ENCODE results near the gene ARL4A. TPM values are rescaled to one million over a fixed set of nuclear protein-coding genes. Genes with fewer than 3 reads are reported as not detected.

The ARL4A gene
- total RNA-seq, 2 experiments from 2014 or later, result 72.5 to 75.9 TPM

DNA sequence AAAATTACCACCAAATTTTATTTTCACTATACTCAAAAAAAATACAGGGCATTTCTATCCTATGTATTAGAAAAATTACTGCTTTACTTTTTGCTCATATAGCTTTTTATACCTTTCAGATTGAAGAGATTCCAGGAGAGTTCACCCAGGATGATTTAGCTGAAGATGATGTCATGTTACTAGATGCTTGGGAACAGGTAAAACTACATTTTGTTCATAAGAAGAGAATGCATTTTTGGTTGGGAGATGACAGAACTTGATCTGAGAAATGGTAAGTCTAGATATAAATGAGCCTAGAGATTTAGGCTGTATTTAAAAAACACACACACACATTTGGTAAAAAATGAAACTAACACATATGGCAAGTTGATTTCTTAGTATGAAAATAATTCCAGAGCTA lies 38.1 kb upstream of the ARL4A start:
- Histone ChIP-seq H3K4me3 (ENCODE audit: low read length) (no peak overlapping the region), H3K27ac (ENCODE audit: low read depth in 1 of 2, low read length in 2 of 2) (no peak overlapping the region), H3K36me3 (ENCODE audit: insufficient read depth, low read length) (no peaks in the 10 kb centered on the region), H3K27me3 (ENCODE audit: control insufficient read depth in 1 of 2, insufficient read depth in 2 of 2, low read length in 2 of 2) (no peaks in the 10 kb centered on the region), H3K9me3 (ENCODE audit: control insufficient read depth in 1 of 2, insufficient read depth in 1 of 2, low read length in 2 of 2) (no peaks in the 10 kb centered on the region), H3K4me1 (ENCODE audit: insufficient read depth, low read length) (no peaks in the 10 kb centered on the region)
- no peak overlapping the region for H3K27ac Mint-ChIP-seq
- intact Hi-C loops (cut with DNase I, micrococcal nuclease), result no loop called here
- H3K4me1 Mint-ChIP-seq (ENCODE audit: low read depth), result no peaks in the 10 kb centered on the region
- TF ChIP-seq, protein P1, sequence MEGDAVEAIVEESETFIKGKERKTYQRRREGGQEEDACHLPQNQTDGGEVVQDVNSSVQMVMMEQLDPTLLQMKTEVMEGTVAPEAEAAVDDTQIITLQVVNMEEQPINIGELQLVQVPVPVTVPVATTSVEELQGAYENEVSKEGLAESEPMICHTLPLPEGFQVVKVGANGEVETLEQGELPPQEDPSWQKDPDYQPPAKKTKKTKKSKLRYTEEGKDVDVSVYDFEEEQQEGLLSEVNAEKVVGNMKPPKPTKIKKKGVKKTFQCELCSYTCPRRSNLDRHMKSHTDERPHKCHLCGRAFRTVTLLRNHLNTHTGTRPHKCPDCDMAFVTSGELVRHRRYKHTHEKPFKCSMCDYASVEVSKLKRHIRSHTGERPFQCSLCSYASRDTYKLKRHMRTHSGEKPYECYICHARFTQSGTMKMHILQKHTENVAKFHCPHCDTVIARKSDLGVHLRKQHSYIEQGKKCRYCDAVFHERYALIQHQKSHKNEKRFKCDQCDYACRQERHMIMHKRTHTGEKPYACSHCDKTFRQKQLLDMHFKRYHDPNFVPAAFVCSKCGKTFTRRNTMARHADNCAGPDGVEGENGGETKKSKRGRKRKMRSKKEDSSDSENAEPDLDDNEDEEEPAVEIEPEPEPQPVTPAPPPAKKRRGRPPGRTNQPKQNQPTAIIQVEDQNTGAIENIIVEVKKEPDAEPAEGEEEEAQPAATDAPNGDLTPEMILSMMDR (IDR thresholded peaks at IDR 0.05), result no peak
- no peaks in the 10 kb centered on the region for H3K36me3 Mint-ChIP-seq (ENCODE audit: low read depth)
- POLR2A ChIA-PET, result no interaction called here
- no peaks in the 10 kb centered on the region for H3K9me3 Mint-ChIP-seq
- DNase-seq (no peak), ATAC-seq (ENCODE audit: poor library complexity) (no peak)
- H3K27me3 Mint-ChIP-seq, result no peaks in the 10 kb centered on the region
- no peak overlapping the region for H3K4me3 Mint-ChIP-seq
- CTCF ChIA-PET, result no interaction called here

DNA sequence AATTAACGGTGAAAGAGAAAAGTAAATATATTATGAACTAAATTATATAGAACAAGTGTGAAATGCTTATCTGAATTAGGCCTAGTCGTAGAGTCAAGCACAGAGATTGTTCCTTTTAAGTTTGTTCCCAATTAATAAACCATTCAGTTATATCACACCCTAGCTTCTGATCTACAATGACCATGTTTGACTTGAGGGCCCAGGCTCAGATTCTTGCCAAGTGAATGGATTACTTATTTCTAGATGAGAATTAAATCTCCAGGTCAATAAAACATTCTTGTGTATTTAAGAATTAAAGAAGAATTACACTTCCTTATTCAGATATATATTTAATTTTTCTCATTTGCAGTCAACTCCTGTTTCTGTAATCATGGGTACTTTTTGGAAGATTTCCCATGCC lies 37.4 kb upstream of the ARL4A start:
- H3K36me3 ChIP-seq (ENCODE audit: insufficient read depth, low read length), result no peaks in the 10 kb centered on the region
- ATAC-seq (ENCODE audit: poor library complexity) (no peak), DNase-seq (no peak)
- no peaks in the 10 kb centered on the region for H3K9me3 ChIP-seq (ENCODE audit: control insufficient read depth in 1 of 2, insufficient read depth in 1 of 2, low read length in 2 of 2)
- no peak overlapping the region for H3K27ac Mint-ChIP-seq
- TF ChIP-seq, protein P1 (IDR thresholded peaks at IDR 0.05), result no peak
- H3K36me3 Mint-ChIP-seq (ENCODE audit: low read depth), result no peaks in the 10 kb centered on the region
- H3K4me3 Mint-ChIP-seq, result no peak overlapping the region
- CTCF ChIA-PET, result no interaction called here
- H3K27ac ChIP-seq (ENCODE audit: low read depth in 1 of 2, low read length in 2 of 2), result no peak overlapping the region
- no peaks in the 10 kb centered on the region for H3K27me3 ChIP-seq (ENCODE audit: control insufficient read depth in 1 of 2, insufficient read depth in 2 of 2, low read length in 2 of 2)
- no peaks in the 10 kb centered on the region for H3K27me3 Mint-ChIP-seq
- H3K4me3 ChIP-seq (ENCODE audit: low read length), result no peak overlapping the region
- POLR2A ChIA-PET, result no interaction called here
- no peaks in the 10 kb centered on the region for H3K4me1 Mint-ChIP-seq (ENCODE audit: low read depth)
- intact Hi-C loops (cut with DNase I, micrococcal nuclease), result no loop called here
- H3K9me3 Mint-ChIP-seq, result no peaks in the 10 kb centered on the region
- H3K4me1 ChIP-seq (ENCODE audit: insufficient read depth, low read length), result no peaks in the 10 kb centered on the region

DNA sequence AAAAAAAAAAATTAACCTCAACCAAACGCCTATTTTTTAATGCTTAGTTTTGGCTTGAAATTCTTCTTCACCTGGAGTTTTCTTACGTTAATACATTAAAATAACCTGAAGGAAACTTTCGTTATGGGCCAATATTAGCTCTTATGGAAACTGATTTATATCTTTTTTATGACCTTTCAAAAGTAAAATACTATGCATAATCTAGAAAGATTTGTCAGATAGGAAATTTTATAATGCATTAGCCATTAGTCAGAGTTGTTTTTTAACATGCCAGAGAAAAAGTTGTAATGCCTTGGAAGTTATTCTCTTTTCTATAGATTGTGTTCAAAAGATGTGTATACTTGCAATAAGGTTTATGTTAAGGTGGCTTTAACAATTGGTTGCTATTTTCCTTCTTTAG lies 34.3 kb upstream of the ARL4A start:
- H3K27ac Mint-ChIP-seq, result no peak overlapping the region
- ATAC-seq (ENCODE audit: poor library complexity) (no peak), DNase-seq (no peak)
- CTCF ChIA-PET, result interaction anchor here (0.6 to 1.3 kb wide), 2 partner anchors 14 to 33 kb away, joined by 3 read pairs; no protein-coding TSS in a partner anchor
- no peaks in the 10 kb centered on the region for H3K9me3 Mint-ChIP-seq
- intact Hi-C loops (cut with DNase I, micrococcal nuclease), result no loop called here
- no peak overlapping the region for H3K27ac ChIP-seq (ENCODE audit: low read depth in 1 of 2, low read length in 2 of 2)
- POLR2A ChIA-PET, result no interaction called here
- H3K9me3 ChIP-seq (ENCODE audit: control insufficient read depth in 1 of 2, insufficient read depth in 1 of 2, low read length in 2 of 2), result no peaks in the 10 kb centered on the region
- H3K36me3 ChIP-seq (ENCODE audit: insufficient read depth, low read length), result no peaks in the 10 kb centered on the region
- TF ChIP-seq, protein P1 (IDR thresholded peaks at IDR 0.05), result no peak
- H3K4me1 ChIP-seq (ENCODE audit: insufficient read depth, low read length), result no peaks in the 10 kb centered on the region
- no peak overlapping the region for H3K4me3 ChIP-seq (ENCODE audit: low read length)
- H3K4me1 Mint-ChIP-seq (ENCODE audit: low read depth), result no peaks in the 10 kb centered on the region
- no peaks in the 10 kb centered on the region for H3K27me3 ChIP-seq (ENCODE audit: control insufficient read depth in 1 of 2, insufficient read depth in 2 of 2, low read length in 2 of 2)
- H3K36me3 Mint-ChIP-seq (ENCODE audit: low read depth), result no peaks in the 10 kb centered on the region
- H3K4me3 Mint-ChIP-seq, result no peak overlapping the region
- no peaks in the 10 kb centered on the region for H3K27me3 Mint-ChIP-seq

Data from CD4-positive, alpha-beta T cell (primary cell).